HepG2 (cell line): Measurements from ENCODE around the gene GPR137. TPM values are rescaled to one million over a fixed set of nuclear protein-coding genes. Genes with fewer than 3 reads are reported as not detected.

Experiments
- ATAC-seq: fragments of 200-7000 bp; cut with Tn5 transposase; 3 replicates; pipeline ENCODE4 v1.9.1; 2020; ENCODE audit warnings: mild to moderate bottlenecking, moderate library complexity
- BruUV-seq: library from RNA; stranded (reverse); fragments of 400-500 nt; replicated peaks from 2 replicates; lab custom pipeline; 2021; lab: Mats Ljungman, UMichigan
- CTCF ChIA-PET: fragments of 300-600 bp; formaldehyde crosslinking; extraction: SDS; loops from one replicate; lab custom pipeline; 2021; ENCODE audit warnings: low total read pairs, inconsistent platforms, low intra/inter-chr PET ratio; lab: Yijun Ruan, JAX
- POLR2A ChIA-PET: fragments of 350-600 bp; sonication (Branson Sonifier 250); formaldehyde crosslinking; loops from one replicate; lab custom pipeline; 2020; ENCODE audit warnings: antibody characterized with exemption, inconsistent platforms; lab: Yijun Ruan, JAX
- DNase-seq: peaks from one replicate; pipeline ENCODE4 v3.0.0-alpha.2; 2015; ENCODE audit warnings: low spot score
- FAIRE-seq: peaks from 3 replicates; lab custom pipeline; 2011; peaks lifted over from hg19 to GRCh38; lab: Jason Lieb, UNC
- H2AFZ ChIP-seq: one replicate; pipeline ENCODE4 v1.6.1; 2011; ENCODE audit warnings: low read length, inconsistent platforms
- H3K27ac ChIP-seq: fragments of 300-600 bp; 3 replicates; pipeline ENCODE4 v1.8.0; 2011; ENCODE audit warnings: mixed run types, mild to moderate bottlenecking, mixed read lengths, low read length, inconsistent platforms; ENCODE audit not compliant: insufficient read depth; ENCODE audit errors: extremely low read length
- H3K27me3 ChIP-seq, 2 experiments: fragments of 200-600 bp in 1 of 2; 2 replicates in 1 of 2; 3 replicates in 1 of 2; pipeline versions ENCODE4 v1.6.0 to v1.8.0; 2011; ENCODE audit warnings: low read length in 2 of 2, mild to moderate bottlenecking in 2 of 2, moderate library complexity in 2 of 2, inconsistent platforms in 1 of 2; ENCODE audit not compliant: insufficient read depth in 2 of 2, control insufficient read depth in 1 of 2
- H3K36me3 ChIP-seq, 2 experiments: fragments of 200-600 bp in 1 of 2; replicated peaks in 1 of 2; 2 replicates in 1 of 2; 3 replicates in 1 of 2; pipeline versions ENCODE4 v1.5.1 to v1.8.0; 2011; ENCODE audit warnings: low read length in 2 of 2, inconsistent platforms in 1 of 2; ENCODE audit not compliant: insufficient read depth in 2 of 2, control insufficient read depth in 1 of 2
- H3K4me1 ChIP-seq: 2 replicates; pipeline ENCODE4 v1.5.1; 2012; ENCODE audit warnings: low read length, inconsistent platforms; ENCODE audit not compliant: insufficient read depth
- H3K4me2 ChIP-seq: 2 replicates; pipeline ENCODE4 v1.6.0; 2011; ENCODE audit warnings: low read depth, low read length, inconsistent platforms
- H3K4me3 ChIP-seq, 3 experiments: fragments of 200-600 bp in 1 of 3; sonication (generic), shearing (Covaris generic) in 1 of 3; replicated peaks in 1 of 3; 2 replicates each; pipeline ENCODE4 v1.5.1; 2011 to 2016; ENCODE audit warnings: low read length in 3 of 3, inconsistent platforms in 2 of 3, low read depth in 2 of 3, mild to moderate bottlenecking in 2 of 3, control low read depth in 1 of 3, mixed read lengths in 1 of 3; ENCODE audit not compliant: insufficient read depth in 1 of 3
- H3K79me2 ChIP-seq: one replicate; pipeline ENCODE4 v1.6.1; 2011; ENCODE audit warnings: low read length, inconsistent platforms; ENCODE audit not compliant: insufficient read depth
- H3K9ac ChIP-seq: 2 replicates; pipeline ENCODE4 v1.6.0; 2011; ENCODE audit warnings: mild to moderate bottlenecking, low read depth, low read length, inconsistent platforms; ENCODE audit not compliant: insufficient read depth
- H3K9me3 ChIP-seq: 2 replicates; pipeline ENCODE4 v1.5.1; 2012; ENCODE audit warnings: mild to moderate bottlenecking, low read length
- H4K20me1 ChIP-seq: 2 replicates; pipeline ENCODE4 v1.6.0; 2011; ENCODE audit warnings: inconsistent platforms, mild to moderate bottlenecking, low read length, moderate library complexity; ENCODE audit not compliant: insufficient read depth
- SNRNP70 ChIP-seq: fragments of 200-400 bp; formaldehyde crosslinking; IDR thresholded peaks from 2 replicates; pipeline ENCODE4 v1.6.1; 2017; ENCODE audit warnings: mild to moderate bottlenecking, low read depth, low read length, moderate library complexity
- ZNF329 ChIP-seq: sonication (generic); formaldehyde crosslinking; IDR thresholded peaks from 2 replicates; pipeline ENCODE4 v1.9.0; 2021; ENCODE audit warnings: low read depth, mild to moderate bottlenecking, missing genetic modification reagents
- ZNF343 ChIP-seq: sonication (generic); formaldehyde crosslinking; IDR thresholded peaks from 2 replicates; pipeline ENCODE4 v1.4.0; 2020; ENCODE audit warnings: mild to moderate bottlenecking, missing genetic modification reagents
- WGBS: methylation state at CpG from one replicate; pipeline ENCODE4 v1.1.6; 2017; ENCODE audit warnings: low lambda C conversion rate; 5-methylcytosine and 5-hydroxymethylcytosine counted together
- in situ Hi-C: cut with HindIII; loops from 2 replicates; pipeline ENCODE4 v1.10.0; 2017; ENCODE audit warnings: low pct_unique_long_range_greater_than_20kb; ENCODE audit not compliant: extremely low pct_ligation_motif_present
- intact Hi-C: fragments of 100-400 bp; cut with micrococcal nuclease; formaldehyde crosslinking; loops from one replicate; pipeline ENCODE4 v1.10.0; 2022; ENCODE audit not compliant: unreplicated experiment
- polyA plus RNA-seq, 8 experiments: library from polyadenylated mRNA; depleted of rRNA in 3 of 8; stranded (reverse) in 7 of 8; unstranded in 1 of 8; fragments of >200 nt; fragmentation: Illumina TruSeq in 4 of 8; extraction: Trizol in 4 of 8; gene quantifications; 2 replicates each; pipeline versions ENCODE4 v1.2.1 to v1.2.3, GENCODE V29; 2011 to 2016; ENCODE audit warnings: low read depth in 4 of 8, missing spikeins in 1 of 8, mixed read lengths in 1 of 8; ENCODE audit not compliant: insufficient read depth in 1 of 8
- total RNA-seq, 5 experiments: library from RNA; depleted of rRNA; stranded (reverse); fragments of >200 nt; fragmentation: Illumina TruSeq; extraction: Trizol; gene quantifications; 2 replicates each; pipeline ENCODE4 v1.2.3, GENCODE V29; 2016; ENCODE audit warnings: low read depth in 1 of 5
- TF ChIP-seq, protein P1 (sequence below): sonication (generic); formaldehyde crosslinking; IDR thresholded peaks from 2 replicates; pipeline ENCODE4 v1.5.1; 2020; ENCODE audit warnings: mild to moderate bottlenecking, missing genetic modification reagents
- TF ChIP-seq, protein P2 (sequence below): IDR thresholded peaks from 2 replicates; pipeline ENCODE4 v1.6.1; 2016; ENCODE audit warnings: missing compliant biosample characterization, missing genetic modification reagents, borderline replicate concordance

Gene GPR137
- total and polyA plus RNA-seq, 2 of the 13 experiments (the other 11 are each of a cell fraction or from before 2014, with no cell fraction given) = 8.5 to 13.2 TPM

DNA sequence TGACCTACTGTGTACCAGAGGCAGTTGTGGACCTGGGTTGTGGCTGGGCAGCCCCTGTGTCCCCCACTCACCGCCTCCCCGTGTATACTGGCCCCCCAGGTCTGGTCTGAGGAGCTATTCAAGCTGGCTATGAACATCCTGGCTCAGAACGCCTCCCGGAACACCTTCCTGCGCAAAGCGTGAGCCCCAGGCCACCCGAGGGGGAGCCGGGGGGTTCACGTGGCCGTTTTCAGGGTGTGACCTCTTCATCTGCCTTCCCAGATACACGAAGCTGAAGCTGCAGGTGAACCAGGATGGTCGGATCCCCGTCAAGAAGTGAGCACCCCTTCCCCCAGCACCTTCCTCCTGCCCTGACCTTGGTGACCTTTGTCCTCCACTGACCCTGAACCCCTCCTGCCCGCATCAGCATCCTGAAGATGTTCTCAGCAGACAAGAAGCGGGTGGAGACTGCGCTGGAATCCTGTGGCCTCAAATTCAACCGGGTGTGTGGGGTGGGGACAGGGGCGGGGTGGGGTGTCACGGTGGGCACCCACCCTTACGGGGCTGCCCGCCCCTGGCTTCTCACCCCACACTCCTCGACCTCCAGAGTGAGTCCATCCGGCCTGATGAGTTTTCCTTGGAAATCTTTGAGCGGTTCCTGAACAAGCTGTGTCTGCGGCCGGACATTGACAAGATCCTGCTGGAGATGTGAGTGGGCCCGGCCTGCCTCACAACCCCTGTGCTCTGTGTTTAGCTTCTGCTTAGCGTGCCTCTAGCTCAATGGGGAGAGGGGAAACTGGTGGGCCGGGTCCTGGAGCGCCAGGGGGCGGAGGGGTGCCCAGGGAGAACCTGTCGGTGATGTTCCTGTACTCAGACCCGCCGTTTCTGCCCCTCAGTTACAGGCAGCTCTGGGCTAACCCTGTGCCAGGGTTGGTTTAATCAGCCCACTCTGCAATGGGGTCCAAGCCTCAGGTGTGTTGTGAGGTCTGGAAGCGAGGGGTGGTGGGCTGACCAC is 30.2 kb upstream of the GPR137 start (continued):
- TF ChIP-seq, protein P1, sequence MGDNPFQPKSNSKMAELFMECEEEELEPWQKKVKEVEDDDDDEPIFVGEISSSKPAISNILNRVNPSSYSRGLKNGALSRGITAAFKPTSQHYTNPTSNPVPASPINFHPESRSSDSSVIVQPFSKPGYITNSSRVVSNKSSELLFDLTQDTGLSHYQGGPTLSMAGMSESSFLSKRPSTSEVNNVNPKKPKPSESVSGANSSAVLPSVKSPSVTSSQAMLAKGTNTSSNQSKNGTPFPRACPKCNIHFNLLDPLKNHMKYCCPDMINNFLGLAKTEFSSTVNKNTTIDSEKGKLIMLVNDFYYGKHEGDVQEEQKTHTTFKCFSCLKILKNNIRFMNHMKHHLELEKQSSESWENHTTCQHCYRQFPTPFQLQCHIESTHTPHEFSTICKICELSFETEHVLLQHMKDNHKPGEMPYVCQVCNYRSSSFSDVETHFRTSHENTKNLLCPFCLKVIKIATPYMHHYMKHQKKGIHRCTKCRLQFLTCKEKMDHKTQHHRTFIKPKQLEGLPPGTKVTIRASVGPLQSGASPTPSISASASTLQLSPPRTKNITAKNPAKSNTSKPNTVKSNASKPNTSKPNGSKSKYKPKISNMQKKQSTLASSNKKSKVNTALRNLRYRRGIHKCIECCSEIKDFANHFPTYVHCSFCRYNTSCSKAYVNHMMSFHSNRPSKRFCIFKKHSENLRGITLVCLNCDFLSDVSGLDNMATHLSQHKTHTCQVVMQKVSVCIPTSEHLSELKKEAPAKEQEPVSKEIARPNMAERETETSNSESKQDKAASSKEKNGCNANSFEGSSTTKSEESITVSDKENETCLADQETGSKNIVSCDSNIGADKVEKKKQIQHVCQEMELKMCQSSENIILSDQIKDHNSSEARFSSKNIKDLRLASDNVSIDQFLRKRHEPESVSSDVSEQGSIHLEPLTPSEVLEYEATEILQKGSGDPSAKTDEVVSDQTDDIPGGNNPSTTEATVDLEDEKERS = no peak
- TF ChIP-seq, protein P2, sequence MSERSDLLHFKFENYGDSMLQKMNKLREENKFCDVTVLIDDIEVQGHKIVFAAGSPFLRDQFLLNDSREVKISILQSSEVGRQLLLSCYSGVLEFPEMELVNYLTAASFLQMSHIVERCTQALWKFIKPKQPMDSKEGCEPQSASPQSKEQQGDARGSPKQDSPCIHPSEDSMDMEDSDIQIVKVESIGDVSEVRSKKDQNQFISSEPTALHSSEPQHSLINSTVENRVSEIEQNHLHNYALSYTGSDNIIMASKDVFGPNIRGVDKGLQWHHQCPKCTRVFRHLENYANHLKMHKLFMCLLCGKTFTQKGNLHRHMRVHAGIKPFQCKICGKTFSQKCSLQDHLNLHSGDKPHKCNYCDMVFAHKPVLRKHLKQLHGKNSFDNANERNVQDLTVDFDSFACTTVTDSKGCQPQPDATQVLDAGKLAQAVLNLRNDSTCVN (CRISPR knock-in tag) = no peak
- no peak for TF ChIP-seq SNRNP70

DNA sequence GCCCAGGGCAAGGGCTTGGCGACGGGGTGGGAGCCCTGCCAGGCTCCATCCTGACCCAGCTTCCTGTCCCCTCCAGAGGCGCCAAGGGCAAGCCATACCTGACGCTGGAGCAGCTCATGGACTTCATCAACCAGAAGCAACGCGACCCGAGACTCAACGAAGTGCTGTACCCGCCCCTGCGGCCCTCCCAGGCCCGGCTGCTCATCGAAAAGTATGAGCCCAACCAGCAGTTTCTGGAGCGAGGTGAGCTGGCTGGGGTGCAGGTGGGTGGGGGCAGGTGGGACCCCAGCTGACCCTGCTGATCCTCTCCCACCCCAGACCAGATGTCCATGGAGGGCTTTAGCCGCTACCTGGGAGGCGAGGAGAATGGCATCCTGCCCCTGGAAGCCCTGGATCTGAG is 29.3 kb upstream of the GPR137 start:
- TF ChIP-seq ZNF329 (CRISPR knock-in tag) (peak; percentile 50; the same call in 1 of the 2 replicates), ZNF343 (CRISPR knock-in tag) (no peak)
- peaks cover 13 to 30% of the 10 kb centered on the region in 2 experiments; a peak in 4 of 5 replicates for H3K36me3 ChIP-seq
- H3K4me2 ChIP-seq = no peak overlapping the region
- no peak overlapping the region for H3K4me3 ChIP-seq
- ChIA-PET CTCF (no interaction called here), POLR2A (no interaction called here)
- no peaks in the 10 kb centered on the region for H3K9me3 ChIP-seq
- H3K27me3 ChIP-seq = no peaks in the 10 kb centered on the region; a peak in 1 of 5 replicates
- peaks cover 15% of the 10 kb centered on the region for H3K4me1 ChIP-seq
- H4K20me1 ChIP-seq = no peaks in the 10 kb centered on the region
- BruUV-seq = no TSS peak
- no peak overlapping the region for H3K9ac ChIP-seq
- H3K27ac ChIP-seq = no peak overlapping the region
- ATAC-seq = no peak
- intact Hi-C loops (no loop called here), in situ Hi-C loops (no loop called here)
- no peak for FAIRE-seq
- H2AFZ ChIP-seq = no peak overlapping the region
- H3K79me2 ChIP-seq = peaks cover 7% of the 10 kb centered on the region
- DNase-seq = no peak
- WGBS = 100% methylated on average over 10 of the region's 15 CpGs
